Mucosa of stomach (tissue), 1 donor: ENCODE data around the gene SPATA33.
"Not testable (repeated sequence)": the region's sequence is repeated elsewhere in the genome, so short reads cannot be mapped to it uniquely, and the experiment has no call there.

Experiments used
- H3K27me3 ChIP-seq: one replicate; pipeline ENCODE4 v1.7.0; 2013; ENCODE audit warnings: mild to moderate bottlenecking, low read length; ENCODE audit not compliant: control insufficient read depth, insufficient read depth
- H3K36me3 ChIP-seq: one replicate; pipeline ENCODE4 v1.7.0; 2013; ENCODE audit warnings: low read length; ENCODE audit not compliant: control insufficient read depth, insufficient read depth
- H3K4me1 ChIP-seq: one replicate; pipeline ENCODE4 v1.7.0; 2013; ENCODE audit warnings: mild to moderate bottlenecking, low read length; ENCODE audit not compliant: control insufficient read depth, insufficient read depth
- H3K4me3 ChIP-seq: one replicate; pipeline ENCODE4 v1.7.0; 2013; ENCODE audit warnings: low read length
- H3K9ac ChIP-seq: one replicate; pipeline ENCODE4 v1.7.0; 2013; ENCODE audit warnings: mild to moderate bottlenecking, low read length, moderate library complexity
- H3K9me3 ChIP-seq: one replicate; pipeline ENCODE4 v1.7.0; 2013; ENCODE audit warnings: mild to moderate bottlenecking, low read length, moderate library complexity; ENCODE audit not compliant: control insufficient read depth
- donor health status: Pancreatic carcinoma.

Gene SPATA33

DNA sequence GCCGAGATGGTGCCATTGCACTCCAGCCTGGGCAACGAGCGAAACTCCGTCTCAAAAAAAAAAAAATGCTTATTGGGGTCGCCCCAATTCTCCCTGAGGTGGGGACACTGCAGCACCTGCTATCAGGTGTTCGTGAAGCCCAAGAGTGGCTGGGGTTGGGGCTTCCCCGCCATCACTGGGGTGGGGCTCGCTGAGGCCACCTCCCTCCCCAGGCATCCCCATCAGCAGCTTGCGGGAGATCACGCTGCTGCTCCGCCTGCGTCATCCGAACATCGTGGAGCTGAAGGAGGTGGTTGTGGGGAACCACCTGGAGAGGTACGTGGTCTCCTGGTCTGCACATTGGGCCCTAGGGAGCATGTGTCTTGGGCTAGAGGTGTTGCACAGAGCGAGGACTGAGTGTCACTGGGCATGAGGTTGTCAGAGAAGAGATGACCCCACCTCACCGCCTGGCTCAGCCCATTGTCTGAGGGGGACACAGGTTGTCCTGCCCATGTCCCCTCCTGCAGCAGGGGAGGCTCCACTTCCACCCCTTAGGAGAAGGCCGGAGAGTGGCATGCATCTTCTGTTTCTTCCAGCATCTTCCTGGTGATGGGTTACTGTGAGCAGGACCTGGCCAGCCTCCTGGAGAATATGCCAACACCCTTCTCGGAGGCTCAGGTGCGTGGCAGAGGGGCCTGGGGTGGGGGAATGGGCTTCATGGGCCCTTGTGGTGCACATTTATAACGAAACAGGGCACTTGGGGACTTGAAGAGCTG is 33.8 kb downstream of the SPATA33 start:
- Histone ChIP-seq H3K4me1 (peaks cover 17% of the 10 kb centered on the region), H3K36me3 (peaks cover 24% of the 10 kb centered on the region), H3K9me3 (no peaks in the 10 kb centered on the region), H3K4me3 (no peak overlapping the region), H3K9ac (no peak overlapping the region), H3K27me3 (no peaks in the 10 kb centered on the region)

DNA sequence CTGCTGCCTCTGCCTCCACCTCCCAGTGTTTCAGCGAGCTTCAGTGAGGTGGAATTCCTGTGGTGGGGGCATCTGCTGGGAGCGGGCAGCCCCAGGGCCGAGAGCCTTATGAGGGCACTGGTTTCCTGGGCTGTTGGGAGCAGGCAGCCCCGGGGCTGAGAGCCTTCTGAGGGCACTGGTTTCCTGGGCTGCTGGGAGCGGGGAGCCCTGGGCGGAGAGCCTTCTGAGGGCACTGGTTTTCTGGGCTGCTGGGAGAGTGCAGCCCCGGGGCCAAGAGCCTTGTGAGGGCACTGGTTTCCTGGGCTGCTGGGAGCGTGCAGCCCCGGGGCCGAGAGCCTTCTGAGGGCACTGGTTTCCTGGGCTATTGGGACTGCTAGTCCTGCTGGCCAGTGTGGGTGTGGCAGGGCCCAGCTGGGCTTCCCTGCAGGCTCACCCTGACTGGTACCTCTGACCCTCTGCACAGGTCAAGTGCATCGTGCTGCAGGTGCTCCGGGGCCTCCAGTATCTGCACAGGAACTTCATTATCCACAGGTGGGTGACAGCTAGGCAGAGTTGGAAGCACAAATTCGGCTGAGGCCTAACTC is 34.4 kb downstream of the SPATA33 start:
- no peak overlapping the region for H3K9ac ChIP-seq
- peaks cover 17% of the 10 kb centered on the region for H3K4me1 ChIP-seq
- no peak overlapping the region for H3K4me3 ChIP-seq
- H3K9me3 ChIP-seq, result no peaks in the 10 kb centered on the region
- H3K27me3 ChIP-seq, result no peaks in the 10 kb centered on the region
- H3K36me3 ChIP-seq, result peaks cover 24% of the 10 kb centered on the region

DNA sequence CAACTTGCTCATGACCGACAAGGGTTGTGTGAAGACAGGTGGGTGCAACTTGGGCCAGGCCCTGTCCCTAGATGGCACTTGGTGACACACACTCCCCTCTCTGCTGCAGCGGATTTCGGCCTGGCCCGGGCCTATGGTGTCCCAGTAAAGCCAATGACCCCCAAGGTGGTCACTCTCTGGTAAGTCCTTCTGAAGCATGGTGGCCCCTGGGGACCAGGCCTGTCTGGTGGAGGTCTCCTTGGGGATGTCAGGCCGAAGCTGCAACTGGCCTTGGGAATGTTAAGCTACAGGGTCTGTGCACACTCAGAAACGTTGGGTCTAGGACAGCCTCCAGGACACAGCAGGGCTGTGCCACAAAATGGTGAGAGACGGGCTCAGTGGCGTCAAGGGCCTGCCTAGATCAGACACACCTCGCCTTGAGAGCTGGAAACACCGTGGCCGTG is 35.7 kb downstream of the SPATA33 start:
- Histone ChIP-seq H3K9me3 (no peaks in the 10 kb centered on the region), H3K36me3 (peaks cover 24% of the 10 kb centered on the region), H3K9ac (no peak overlapping the region), H3K4me1 (peaks cover 4% of the 10 kb centered on the region), H3K27me3 (no peaks in the 10 kb centered on the region), H3K4me3 (no peak overlapping the region)

DNA sequence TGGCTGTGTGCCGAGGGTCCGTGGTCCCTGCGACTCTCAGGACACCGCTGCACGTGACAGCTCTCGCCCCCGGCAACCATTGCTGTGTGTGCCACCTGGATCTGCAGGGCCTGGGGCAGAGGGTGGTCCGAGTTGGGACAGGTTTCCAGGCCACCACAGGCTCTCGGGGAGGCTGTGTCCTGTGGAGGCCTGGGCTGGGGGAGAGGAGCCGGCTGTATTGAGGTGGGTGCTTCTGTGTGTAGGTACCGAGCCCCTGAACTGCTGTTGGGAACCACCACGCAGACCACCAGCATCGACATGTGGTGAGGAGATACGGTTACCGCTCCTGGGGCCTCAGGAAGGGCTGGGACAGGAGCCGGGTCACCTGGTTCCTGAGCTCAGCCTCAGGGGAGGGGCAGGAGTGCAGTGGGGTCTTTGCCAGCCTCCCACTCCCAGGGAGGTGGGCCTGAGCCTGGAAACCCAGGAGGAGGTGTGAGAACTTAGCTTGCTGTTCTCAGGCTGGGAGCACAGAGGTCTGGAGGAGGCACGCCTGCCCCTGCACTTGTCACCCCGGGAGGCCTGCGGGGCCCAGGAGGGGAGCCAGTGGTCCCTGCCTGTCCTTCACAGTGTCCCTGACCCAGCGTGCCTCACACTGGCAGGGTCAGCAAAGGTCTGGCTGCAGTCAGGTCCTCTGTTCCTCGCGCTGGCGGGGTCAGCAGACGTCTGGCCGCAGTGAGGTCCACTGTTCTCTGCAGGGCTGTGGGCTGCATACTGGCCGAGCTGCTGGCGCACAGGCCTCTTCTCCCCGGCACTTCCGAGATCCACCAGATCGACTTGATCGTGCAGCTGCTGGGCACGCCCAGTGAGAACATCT is 36.5 kb downstream of the SPATA33 start:
- no peaks in the 10 kb centered on the region for H3K4me1 ChIP-seq
- no peaks in the 10 kb centered on the region for H3K9me3 ChIP-seq
- H3K4me3 ChIP-seq, result no peak overlapping the region
- peaks cover 24% of the 10 kb centered on the region for H3K36me3 ChIP-seq
- H3K27me3 ChIP-seq, result no peaks in the 10 kb centered on the region
- no peak overlapping the region for H3K9ac ChIP-seq

DNA sequence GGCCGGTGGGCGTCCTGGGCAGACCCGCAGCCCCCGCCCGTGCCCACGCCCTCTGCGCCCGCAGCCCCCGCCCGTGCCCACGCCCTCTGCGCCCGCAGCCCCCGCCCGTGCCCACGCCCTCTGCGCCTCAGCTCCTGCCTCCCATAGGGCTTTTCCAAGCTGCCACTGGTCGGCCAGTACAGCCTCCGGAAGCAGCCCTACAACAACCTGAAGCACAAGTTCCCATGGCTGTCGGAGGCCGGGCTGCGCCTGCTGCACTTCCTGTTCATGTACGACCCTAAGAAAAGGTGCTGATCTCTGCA is 37.1 kb downstream of the SPATA33 start:
- H3K27me3 ChIP-seq, H3K9me3 ChIP-seq, H3K4me3 ChIP-seq, H3K9ac ChIP-seq, H3K4me1 ChIP-seq: not testable (repeated sequence)
- peaks cover 24% of the 10 kb centered on the region for H3K36me3 ChIP-seq

DNA sequence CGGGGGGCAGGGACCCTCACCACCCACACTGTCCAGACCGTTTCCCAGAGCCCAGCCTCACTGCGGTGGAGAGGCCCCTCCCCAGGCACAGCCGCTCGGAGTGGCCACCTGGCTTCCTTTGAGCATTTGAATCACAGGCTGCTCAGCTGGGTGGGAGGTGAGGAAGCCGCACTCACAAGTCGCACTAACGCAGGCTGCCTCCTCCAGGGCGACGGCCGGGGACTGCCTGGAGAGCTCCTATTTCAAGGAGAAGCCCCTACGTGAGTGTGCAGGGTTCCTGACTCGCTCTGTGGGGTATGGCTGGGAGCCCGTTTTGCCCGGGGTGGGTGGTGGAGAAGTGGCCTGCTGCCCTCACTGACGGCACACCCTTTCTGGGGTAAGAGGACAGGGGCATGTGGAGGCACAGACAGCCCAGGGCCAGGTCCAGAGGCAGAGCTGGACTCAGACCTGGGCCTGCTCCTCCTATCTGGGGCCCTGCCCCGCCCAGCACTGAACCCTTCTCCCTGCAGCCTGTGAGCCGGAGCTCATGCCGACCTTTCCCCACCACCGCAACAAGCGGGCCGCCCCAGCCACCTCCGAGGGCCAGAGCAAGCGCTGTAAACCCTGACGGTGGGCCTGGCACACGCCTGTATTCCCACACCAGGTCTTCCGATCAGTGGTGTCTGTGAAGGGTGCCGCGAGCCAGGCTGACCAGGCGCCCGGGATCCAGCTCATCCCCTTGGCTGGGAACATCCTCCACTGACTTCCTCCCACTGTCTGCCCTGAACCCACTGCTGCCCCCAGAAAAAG is 37.6 kb downstream of the SPATA33 start:
- H3K9me3 ChIP-seq, result no peaks in the 10 kb centered on the region
- H3K4me1 ChIP-seq, result peaks cover 8% of the 10 kb centered on the region
- H3K9ac ChIP-seq, result no peak overlapping the region
- peaks cover 19% of the 10 kb centered on the region for H3K36me3 ChIP-seq
- no peak overlapping the region for H3K4me3 ChIP-seq
- no peaks in the 10 kb centered on the region for H3K27me3 ChIP-seq

DNA sequence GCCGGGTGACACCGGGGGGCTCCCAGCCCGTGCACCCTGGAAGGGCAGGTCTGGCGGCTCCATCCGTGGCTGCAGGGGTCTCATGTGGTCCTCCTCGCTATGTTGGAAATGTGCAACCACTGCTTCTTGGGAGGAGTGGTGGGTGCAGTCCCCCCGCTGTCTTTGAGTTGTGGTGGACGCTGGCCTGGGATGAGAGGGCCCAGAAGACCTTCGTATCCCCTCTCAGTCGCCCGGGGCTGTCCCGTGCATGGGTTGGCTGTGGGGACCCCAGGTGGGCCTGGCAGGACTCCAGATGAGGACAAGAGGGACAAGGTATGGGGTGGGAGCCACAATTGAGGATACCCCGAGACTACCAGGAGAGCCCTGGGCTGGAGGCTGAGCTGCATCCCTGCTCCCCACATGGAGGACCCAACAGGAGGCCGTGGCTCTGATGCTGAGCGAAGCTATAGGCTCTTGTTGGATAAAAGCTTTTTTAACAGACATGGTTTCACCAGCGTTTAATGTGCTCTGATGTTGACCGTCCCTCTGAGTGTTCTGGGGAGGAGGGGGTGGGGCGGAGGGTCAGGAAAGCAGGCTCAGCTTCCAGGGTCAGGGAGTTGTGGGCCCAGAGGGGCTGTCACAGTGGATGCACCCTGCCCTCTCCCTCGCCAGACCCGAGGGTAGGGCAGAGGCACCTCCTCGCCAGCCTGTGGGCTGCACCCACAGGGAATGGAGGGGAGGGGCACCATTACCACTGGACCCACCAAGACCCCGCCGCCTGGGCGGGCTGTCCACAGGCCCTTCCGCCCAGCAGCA is 38.4 kb downstream of the SPATA33 start:
- Histone ChIP-seq H3K4me1 (peaks cover 14% of the 10 kb centered on the region), H3K27me3 (no peaks in the 10 kb centered on the region), H3K4me3 (no peak overlapping the region), H3K9me3 (no peaks in the 10 kb centered on the region), H3K36me3 (peaks cover 14% of the 10 kb centered on the region), H3K9ac (no peak overlapping the region)

DNA sequence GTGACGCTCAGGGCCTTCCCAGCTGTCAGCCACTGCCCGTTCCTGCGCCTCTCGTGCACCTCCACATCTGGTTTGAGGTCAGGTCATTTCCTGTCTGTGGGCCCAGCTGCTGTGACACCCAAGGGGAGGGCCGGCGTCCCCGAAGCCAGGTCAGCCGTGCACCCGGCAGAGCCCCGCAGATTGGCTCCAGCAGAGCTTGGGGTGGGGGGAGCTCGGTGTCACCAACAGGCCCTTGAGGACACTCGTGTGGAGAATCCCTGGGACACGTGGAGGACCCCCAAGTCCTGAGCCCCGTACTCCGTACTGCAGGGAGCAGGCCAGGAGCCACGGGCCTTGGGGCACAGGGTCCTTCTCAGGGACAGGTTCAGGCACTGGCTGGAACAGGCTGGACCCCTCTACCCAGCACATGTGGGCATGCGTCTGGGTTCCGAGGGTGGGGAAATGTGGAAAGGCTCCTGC is 39.1 kb downstream of the SPATA33 start:
- H3K27me3 ChIP-seq, result no peaks in the 10 kb centered on the region
- H3K9me3 ChIP-seq, result no peaks in the 10 kb centered on the region
- H3K36me3 ChIP-seq, result peaks cover 14% of the 10 kb centered on the region
- H3K4me3 ChIP-seq, result no peak overlapping the region
- no peak overlapping the region for H3K9ac ChIP-seq
- peaks cover 14% of the 10 kb centered on the region for H3K4me1 ChIP-seq

DNA sequence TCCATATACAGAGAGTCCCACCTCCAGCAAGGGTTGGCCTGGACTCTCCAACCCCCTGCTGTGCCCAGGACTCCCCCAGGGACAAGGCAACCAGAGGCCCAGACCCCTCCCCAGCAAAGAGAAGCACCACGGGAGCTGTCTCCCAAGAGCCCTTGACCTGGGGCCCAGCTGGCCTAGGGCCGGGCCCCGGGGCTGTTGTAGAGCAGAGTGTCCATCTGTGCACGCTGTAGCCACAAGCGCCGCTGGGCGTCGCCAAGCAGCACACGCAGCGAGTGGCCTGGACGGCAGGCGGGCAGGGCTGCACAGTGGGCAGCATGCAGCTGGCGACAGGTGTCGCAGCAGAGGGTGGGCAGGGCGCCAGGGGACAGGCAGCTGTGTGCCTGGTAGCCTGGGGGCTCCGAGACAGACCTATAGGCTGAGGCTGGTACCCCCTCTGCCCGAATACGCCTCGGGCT is 39.6 kb downstream of the SPATA33 start:
- H3K9me3 ChIP-seq, result no peaks in the 10 kb centered on the region
- H3K27me3 ChIP-seq, result no peaks in the 10 kb centered on the region
- H3K4me3 ChIP-seq, result no peak overlapping the region
- peaks cover 16% of the 10 kb centered on the region for H3K4me1 ChIP-seq
- H3K9ac ChIP-seq, result no peak overlapping the region
- H3K36me3 ChIP-seq, result peaks cover 14% of the 10 kb centered on the region

DNA sequence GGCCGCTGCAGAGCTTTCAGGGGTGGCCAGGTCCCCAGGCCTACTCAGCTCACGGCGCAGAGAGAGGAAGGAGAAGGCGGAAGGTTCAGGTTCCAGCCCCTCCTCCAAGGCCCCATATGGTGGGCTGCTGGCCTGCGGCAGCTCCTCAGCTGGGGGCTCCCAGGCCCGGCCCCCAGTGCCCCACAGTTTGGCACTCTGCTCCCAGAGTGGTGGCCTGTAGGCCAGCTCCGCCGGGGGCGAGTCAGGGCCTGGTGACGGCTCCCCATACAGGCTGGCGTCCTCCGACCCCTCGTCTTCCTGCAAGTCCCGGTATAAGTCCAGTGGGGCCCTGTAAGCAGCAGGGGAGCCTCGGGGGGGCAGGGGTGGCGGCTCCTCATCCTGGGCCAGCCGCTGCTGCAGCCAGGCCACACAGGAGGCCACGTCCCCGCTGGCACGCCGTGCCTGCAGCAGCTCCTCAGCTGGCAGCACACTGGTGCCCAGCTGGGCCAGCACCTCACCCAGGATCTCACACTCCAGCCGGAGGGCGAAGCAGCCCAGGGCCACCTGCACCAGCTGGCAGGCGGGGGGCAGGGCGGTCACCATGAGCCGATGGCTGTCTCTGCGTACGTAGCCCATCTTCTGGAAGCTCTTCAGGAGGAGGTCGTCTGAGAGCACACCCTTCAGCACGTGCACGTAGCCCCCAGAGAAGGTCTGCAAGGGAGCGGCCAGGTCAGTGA is 40.1 kb downstream of the SPATA33 start:
- H3K9ac ChIP-seq, result no peak overlapping the region
- H3K4me1 ChIP-seq, result peaks cover 19% of the 10 kb centered on the region
- H3K9me3 ChIP-seq, result no peaks in the 10 kb centered on the region
- no peak overlapping the region for H3K4me3 ChIP-seq
- H3K36me3 ChIP-seq, result peaks cover 14% of the 10 kb centered on the region
- no peaks in the 10 kb centered on the region for H3K27me3 ChIP-seq

DNA sequence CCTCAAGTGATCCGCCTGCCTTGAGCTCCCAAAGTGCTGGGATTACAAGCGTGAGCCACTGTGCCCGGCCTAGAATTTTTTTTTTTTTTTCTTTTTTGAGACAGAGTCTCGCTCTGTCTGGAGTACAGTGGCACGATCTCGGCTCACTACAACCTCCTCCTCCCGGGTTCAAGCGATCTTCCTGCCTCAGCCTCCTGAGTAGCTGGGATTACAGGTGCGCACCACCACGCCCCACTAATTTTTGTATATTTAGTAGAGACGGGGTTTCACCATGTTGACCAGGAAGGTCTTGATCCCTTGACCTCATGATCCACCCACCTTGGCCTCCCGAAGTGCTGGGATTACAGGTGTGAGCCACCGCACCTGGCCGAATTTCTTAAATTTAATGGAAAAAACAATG is 41.1 kb downstream of the SPATA33 start:
- H3K36me3 ChIP-seq, H3K9ac ChIP-seq, H3K4me3 ChIP-seq, H3K9me3 ChIP-seq, H3K27me3 ChIP-seq: not testable (repeated sequence)
- peaks cover 19% of the 10 kb centered on the region for H3K4me1 ChIP-seq
